GM12878 (cell line): Measurements from ENCODE around the gene ZNF451. TPM values are rescaled to one million over a fixed set of nuclear protein-coding genes. Genes with fewer than 3 reads are reported as not detected.

Source experiments
- ATAC-seq: fragments of 200-7000 bp; cut with Tn5 transposase; 3 replicates; pipeline ENCODE4 v1.9.1; 2020; ENCODE audit warnings: mild to moderate bottlenecking, moderate library complexity
- BruUV-seq: library from RNA; stranded (reverse); fragments of 400-500 nt; replicated peaks from 2 replicates; lab custom pipeline; 2021; lab: Mats Ljungman, UMichigan
- CTCF ChIA-PET: fragments of 300-600 bp; sonication (Branson Sonifier 250); formaldehyde crosslinking; extraction: SDS; loops from one replicate; lab custom pipeline; 2021; ENCODE audit warnings: inconsistent platforms; lab: Yijun Ruan, JAX
- POLR2A ChIA-PET: fragments of 350-600 bp; formaldehyde crosslinking; extraction: SDS; loops from one replicate; lab custom pipeline; 2021; ENCODE audit warnings: inconsistent platforms; lab: Charles Lee
- RAD21 ChIA-PET: fragments of 300-600 bp; sonication (Branson Sonifier 250); formaldehyde crosslinking; loops from one replicate; lab custom pipeline; 2023; ENCODE audit warnings: antibody characterized with exemption; ENCODE audit not compliant: unreplicated experiment; lab: Charles Lee
- SMC1A ChIA-PET: fragments of 300-600 bp; sonication (Branson Sonifier 250); formaldehyde crosslinking; loops from one replicate; lab custom pipeline; 2023; ENCODE audit not compliant: unreplicated experiment, uncharacterized antibody; lab: Charles Lee
- DNase-seq: peaks from one replicate; pipeline ENCODE4 v3.0.0-alpha.2; 2011; ENCODE audit warnings: low read depth, low spot score
- FAIRE-seq: peaks from 3 replicates; lab custom pipeline; 2011; peaks lifted over from hg19 to GRCh38; lab: Jason Lieb, UNC
- H2AFZ ChIP-seq: 2 replicates; pipeline ENCODE4 v1.6.0; 2011; ENCODE audit warnings: low read depth, low read length, control low read depth; ENCODE audit not compliant: control insufficient read depth
- H3K27ac ChIP-seq: 2 replicates; pipeline ENCODE4 v1.5.1; 2011; ENCODE audit warnings: control low read depth; ENCODE audit not compliant: control insufficient read depth, insufficient read depth
- H3K27me3 ChIP-seq, 2 experiments: replicated peaks in 1 of 2; 2 replicates each; pipeline versions ENCODE4 v1.6.0 to v1.6.1; 2011; ENCODE audit warnings: low read length in 1 of 2; ENCODE audit not compliant: control insufficient read depth in 2 of 2, insufficient read depth in 2 of 2
- H3K36me3 ChIP-seq, 2 experiments: 2 replicates each; pipeline ENCODE4 v1.5.1; 2011; ENCODE audit warnings: low read length in 1 of 2; ENCODE audit not compliant: control insufficient read depth in 2 of 2, insufficient read depth in 2 of 2
- H3K4me1 ChIP-seq: 2 replicates; pipeline ENCODE4 v1.6.1; 2011; ENCODE audit warnings: mild to moderate bottlenecking, low read length, moderate library complexity, mixed read lengths; ENCODE audit not compliant: control insufficient read depth, insufficient read depth
- H3K4me2 ChIP-seq: 2 replicates; pipeline ENCODE4 v1.6.0; 2011; ENCODE audit warnings: control low read depth; ENCODE audit not compliant: control insufficient read depth, insufficient read depth
- H3K4me3 ChIP-seq: fragments of 200-600 bp; sonication (generic); 2 replicates; pipeline ENCODE4 v1.5.1; 2016
- H3K79me2 ChIP-seq: 2 replicates; pipeline ENCODE4 v1.6.0; 2011; ENCODE audit warnings: low read length; ENCODE audit not compliant: control insufficient read depth, insufficient read depth
- H3K9ac ChIP-seq: 2 replicates; pipeline ENCODE4 v1.8.0; 2011; ENCODE audit warnings: low read length, control low read depth, mixed read lengths; ENCODE audit not compliant: control insufficient read depth, insufficient read depth
- H3K9me3 ChIP-seq: replicated peaks from 3 replicates; pipeline ENCODE4 v1.5.1; 2011; ENCODE audit warnings: mild to moderate bottlenecking, low read length; ENCODE audit not compliant: control insufficient read depth, insufficient read depth
- H4K20me1 ChIP-seq: 2 replicates; pipeline ENCODE4 v1.6.0; 2011; ENCODE audit not compliant: control insufficient read depth, insufficient read depth
- E2F4 ChIP-seq: IDR thresholded peaks from 2 replicates; pipeline ENCODE4 v1.6.1; 2012; ENCODE audit warnings: low read depth, low read length, improper control_type of control experiment
- EZH2 ChIP-seq: IDR thresholded peaks from 2 replicates; pipeline ENCODE4 v1.6.1; 2012; ENCODE audit warnings: low read depth, mild to moderate bottlenecking, control low read depth, inconsistent platforms, low read length, borderline replicate concordance; ENCODE audit not compliant: control insufficient read depth
- FOS ChIP-seq: IDR thresholded peaks from 3 replicates; pipeline ENCODE4 v1.6.1; 2011; ENCODE audit warnings: borderline replicate concordance; ENCODE audit not compliant: insufficient read length; ENCODE audit errors: extremely low read depth
- FOXK2 ChIP-seq: fragments of 450-650 bp; IDR thresholded peaks from 2 replicates; pipeline ENCODE4 v1.6.1; 2017; ENCODE audit warnings: mild to moderate bottlenecking, moderate library complexity
- GABPA ChIP-seq: IDR thresholded peaks from 2 replicates; pipeline ENCODE4 v1.6.1; 2014; ENCODE audit warnings: antibody characterized with exemption, low read depth, mild to moderate bottlenecking, inconsistent platforms
- HDGF ChIP-seq: fragments of 450-650 bp; IDR thresholded peaks from 2 replicates; pipeline ENCODE4 v1.6.1; 2016; ENCODE audit warnings: antibody characterized with exemption
- JUNB ChIP-seq: IDR thresholded peaks from 2 replicates; pipeline ENCODE4 v1.6.1; 2016; ENCODE audit warnings: antibody characterized with exemption, mild to moderate bottlenecking
- KLF5 ChIP-seq: fragments of 450-650 bp; IDR thresholded peaks from 2 replicates; pipeline ENCODE4 v1.6.1; 2014; ENCODE audit warnings: mild to moderate bottlenecking; ENCODE audit not compliant: partially characterized antibody
- LARP7 ChIP-seq: fragments of 450-650 bp; IDR thresholded peaks from 2 replicates; pipeline ENCODE4 v1.6.1; 2017; ENCODE audit warnings: mild to moderate bottlenecking
- NFYA ChIP-seq: IDR thresholded peaks from 2 replicates; pipeline ENCODE4 v1.6.1; 2011; ENCODE audit warnings: low read depth, mild to moderate bottlenecking, low read length, improper control_type of control experiment, borderline replicate concordance
- PAX8 ChIP-seq: fragments of 450-650 bp; IDR thresholded peaks from 2 replicates; pipeline ENCODE4 v1.6.1; 2017; ENCODE audit warnings: mild to moderate bottlenecking, moderate library complexity
- PML ChIP-seq: IDR thresholded peaks from 2 replicates; pipeline ENCODE4 v1.6.1; 2012; ENCODE audit warnings: low read length, inconsistent platforms
- RAD21 ChIP-seq: IDR thresholded peaks from 2 replicates; pipeline ENCODE4 v1.6.1; 2011; ENCODE audit warnings: mild to moderate bottlenecking, low read depth, low read length, moderate library complexity; ENCODE audit not compliant: insufficient read depth
- SREBF2 ChIP-seq: IDR thresholded peaks from 2 replicates; pipeline ENCODE4 v1.6.1; 2012; ENCODE audit warnings: mild to moderate bottlenecking, low read length
- STAT1 ChIP-seq: fragments of 450-650 bp; conservative IDR thresholded peaks from 2 replicates; pipeline ENCODE4 v1.6.1; 2014; ENCODE audit warnings: antibody characterized with exemption, mild to moderate bottlenecking
- USF2 ChIP-seq: IDR thresholded peaks from 2 replicates; pipeline ENCODE4 v1.6.1; 2011; ENCODE audit warnings: low read depth, low read length, improper control_type of control experiment, borderline replicate concordance
- ZNF274 ChIP-seq: IDR thresholded peaks from one replicate; pipeline ENCODE4 v1.8.0; 2011; ENCODE audit not compliant: insufficient read length, insufficient read depth
- ZNF592 ChIP-seq: fragments of 450-650 bp; IDR thresholded peaks from 2 replicates; pipeline ENCODE4 v1.6.1; 2017; ENCODE audit warnings: mild to moderate bottlenecking, moderate library complexity
- WGBS: methylation state at CpG from one replicate; pipeline ENCODE4 v1.1.6; 2016; ENCODE audit warnings: low lambda C conversion rate; ENCODE audit not compliant: insufficient replicate concordance, insufficient coverage; ENCODE audit errors: missing lambda C conversion rate; 5-methylcytosine and 5-hydroxymethylcytosine counted together
- in situ Hi-C: fragments of 300-500 bp; cut with MboI; formaldehyde crosslinking; loops from 9 replicates; pipeline ENCODE4 v1.14.3; 2018; ENCODE audit warnings: mixed read lengths
- intact Hi-C: fragments of 100-400 bp; cut with micrococcal nuclease; formaldehyde crosslinking; loops from one replicate; pipeline ENCODE4 v1.14.2; 2022; ENCODE audit not compliant: unreplicated experiment
- polyA plus RNA-seq, 11 experiments: library from polyadenylated mRNA; depleted of rRNA in 4 of 11; unstranded in 6 of 11; stranded (reverse) in 5 of 11; fragments of >200 nt; fragmentation: Nextera tagmentation in 4 of 11; fragmentation: Illumina TruSeq in 1 of 11; extraction: Ambion mirVana in 4 of 11; extraction: Trizol in 1 of 11; gene quantifications; 1 replicate in 1 of 11; 2 replicates in 10 of 11; pipeline versions ENCODE4 v1.2.1 to v1.2.3, GENCODE V29; 2011 to 2016; ENCODE audit warnings: inconsistent platforms in 2 of 11, missing spikeins in 2 of 11, low read depth in 1 of 11
- total RNA-seq, 4 experiments: library from RNA; depleted of rRNA in 3 of 4; stranded (reverse); fragments of >200 nt in 3 of 4; fragmentation: Illumina TruSeq in 1 of 4; extraction: Trizol in 1 of 4; gene quantifications; 2 replicates each; pipeline versions ENCODE4 v1.2.1 to v1.2.3, GENCODE V29; 2013 to 2021

Gene ZNF451
- total and polyA plus RNA-seq, 10 of the 15 experiments (the other 5 are each of a cell fraction or from before 2014, with no cell fraction given), result 6.5 to 44.4 (median 23.8) TPM

GRCh38 chr6:57207141-57207540 is 117.2 kb downstream of the ZNF451 start:
- no peak overlapping the region for H3K4me3 ChIP-seq
- no peak for DNase-seq

More at GRCh38 chr6:57207141-57207540, 117.2 kb downstream of the ZNF451 start:
- SMC1A ChIA-PET, result interaction anchor here (0.9 to 1.2 kb wide), 2 partner anchors 8 to 31 kb away, joined by 3 read pairs; no protein-coding TSS in a partner anchor
- POLR2A ChIA-PET, result interaction anchor here (1.0 kb wide), 1 partner anchor 15 kb away, joined by 3 read pairs; the partner anchor contains the start of gene RAB23
- ATAC-seq (peak; percentile 46), FAIRE-seq (no peak)
- H3K79me2 ChIP-seq, result no peaks in the 10 kb centered on the region; the same call in 1 of the 2 replicates
- in situ Hi-C loops (no loop called here), intact Hi-C loops (no loop called here)
- CTCF ChIA-PET, result interaction anchor here (0.5 to 1.9 kb wide), 3 partner anchors 12 to 304 kb away, joined by 3 to 4 read pairs (median 3); no protein-coding TSS in a partner anchor
- no peaks in the 10 kb centered on the region for H3K9me3 ChIP-seq
- H3K27ac ChIP-seq, result no peak overlapping the region
- H3K9ac ChIP-seq, result no peak overlapping the region
- BruUV-seq, result no TSS peak
- H3K4me2 ChIP-seq, result no peak overlapping the region
- no peaks in the 10 kb centered on the region for H4K20me1 ChIP-seq
- RAD21 ChIA-PET, result interaction anchor here (0.7 kb wide), 1 partner anchor 9 kb away, joined by 3 read pairs; no protein-coding TSS in a partner anchor
- H3K36me3 ChIP-seq, result no peaks in the 10 kb centered on the region; a peak in 1 of 4 replicates
- H2AFZ ChIP-seq, result no peak overlapping the region
- H3K4me1 ChIP-seq, result no peaks in the 10 kb centered on the region
- WGBS, result 54% methylated on average over 2 of the region's 2 CpGs
- no peak for TF ChIP-seq PAX8
- TF ChIP-seq STAT1, result no peak
- TF ChIP-seq NFYA, result no peak
- TF ChIP-seq GABPA, result no peak
- TF ChIP-seq EZH2, result no peak
- TF ChIP-seq PML, result no peak
- no peak for TF ChIP-seq E2F4
- TF ChIP-seq ZNF274, result no peak
- TF ChIP-seq RAD21, result no peak
- no peak for TF ChIP-seq HDGF
- no peak for TF ChIP-seq LARP7
- no peak for TF ChIP-seq SREBF2
- TF ChIP-seq KLF5, result no peak
- TF ChIP-seq FOS, result no peak
- TF ChIP-seq FOXK2, result no peak
- no peak for TF ChIP-seq ZNF592
- no peak for TF ChIP-seq USF2
- no peak for TF ChIP-seq JUNB
- H3K27me3 ChIP-seq, result no peaks in the 10 kb centered on the region
